Gastroesophageal sphincter (tissue), 3 donors: ENCODE measurements around the gene CTIF.

Experiments used
- POLR2AphosphoS5 ChIP-seq: sonication (generic); formaldehyde crosslinking; IDR thresholded peaks from one replicate; pipeline ENCODE4 v1.6.1; 2017; ENCODE audit warnings: antibody characterized with exemption
- TF ChIP-seq, protein P1 (sequence below), 4 experiments: fragments of 200-600 bp in 2 of 4; fragments of 450-650 bp in 2 of 4; sonication (generic) in 1 of 4; IDR thresholded peaks; one replicate each; pipeline ENCODE4 v1.5.1; 2017 to 2019; ENCODE audit warnings: antibody characterized with exemption in 4 of 4, mild to moderate bottlenecking in 2 of 4, moderate library complexity in 2 of 4

DNA sequence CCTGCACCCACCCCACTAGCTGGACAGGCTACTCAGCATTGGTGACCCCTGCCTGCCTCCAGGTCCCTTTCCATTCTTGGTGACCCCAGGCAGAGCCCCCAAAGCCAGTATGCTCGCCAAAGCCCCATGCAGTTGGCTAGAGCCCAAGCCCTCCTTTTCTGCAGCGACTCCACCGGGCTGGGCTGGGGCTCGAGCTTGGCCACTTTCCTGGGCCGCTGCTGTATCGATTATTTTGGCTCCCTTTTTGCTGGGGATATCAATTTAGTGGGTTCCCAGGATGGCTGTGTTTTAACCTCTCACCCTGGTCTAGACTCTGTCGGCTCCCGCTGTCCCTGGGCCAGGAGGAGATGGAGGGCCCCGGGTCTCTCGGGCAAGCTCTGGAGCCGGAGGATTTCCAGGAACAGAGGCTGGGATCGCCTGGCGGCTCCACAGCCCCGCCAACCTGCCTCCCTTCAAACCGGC lies 335.9 kb downstream of the CTIF start:
- no peak for TF ChIP-seq POLR2AphosphoS5
- TF ChIP-seq, protein P1, sequence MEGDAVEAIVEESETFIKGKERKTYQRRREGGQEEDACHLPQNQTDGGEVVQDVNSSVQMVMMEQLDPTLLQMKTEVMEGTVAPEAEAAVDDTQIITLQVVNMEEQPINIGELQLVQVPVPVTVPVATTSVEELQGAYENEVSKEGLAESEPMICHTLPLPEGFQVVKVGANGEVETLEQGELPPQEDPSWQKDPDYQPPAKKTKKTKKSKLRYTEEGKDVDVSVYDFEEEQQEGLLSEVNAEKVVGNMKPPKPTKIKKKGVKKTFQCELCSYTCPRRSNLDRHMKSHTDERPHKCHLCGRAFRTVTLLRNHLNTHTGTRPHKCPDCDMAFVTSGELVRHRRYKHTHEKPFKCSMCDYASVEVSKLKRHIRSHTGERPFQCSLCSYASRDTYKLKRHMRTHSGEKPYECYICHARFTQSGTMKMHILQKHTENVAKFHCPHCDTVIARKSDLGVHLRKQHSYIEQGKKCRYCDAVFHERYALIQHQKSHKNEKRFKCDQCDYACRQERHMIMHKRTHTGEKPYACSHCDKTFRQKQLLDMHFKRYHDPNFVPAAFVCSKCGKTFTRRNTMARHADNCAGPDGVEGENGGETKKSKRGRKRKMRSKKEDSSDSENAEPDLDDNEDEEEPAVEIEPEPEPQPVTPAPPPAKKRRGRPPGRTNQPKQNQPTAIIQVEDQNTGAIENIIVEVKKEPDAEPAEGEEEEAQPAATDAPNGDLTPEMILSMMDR (IDR thresholded peaks at IDR 0.05) = no peak
